Smooth muscle cell (in vitro differentiated cells): Measurements from ENCODE around the gene GP5. TPM values are rescaled to one million over a fixed set of nuclear protein-coding genes. Genes with fewer than 3 reads are reported as not detected.

Experiments
- DNase-seq: peaks from one replicate; lab custom pipeline; 2025; ENCODE audit not compliant: unreplicated experiment; lab: John Stamatoyannopoulos, UW
- H2AFZ ChIP-seq: fragments of 200-600 bp; sonication (generic); 2 replicates; pipeline ENCODE4 v1.6.0; 2016; ENCODE audit warnings: antibody characterized with exemption, low read depth, mild to moderate bottlenecking
- H3F3A ChIP-seq: fragments of 200-600 bp; sonication (generic); 2 replicates; pipeline ENCODE4 v1.6.0; 2017; ENCODE audit warnings: antibody characterized with exemption, low read depth
- H3K27ac ChIP-seq: fragments of 200-600 bp; sonication (generic); 2 replicates; pipeline ENCODE4 v1.5.1; 2016; ENCODE audit warnings: low read depth, mild to moderate bottlenecking
- H3K27me3 ChIP-seq: fragments of 200-600 bp; sonication (generic); 2 replicates; pipeline ENCODE4 v1.6.1; 2016; ENCODE audit warnings: low read depth, mild to moderate bottlenecking
- H3K36me3 ChIP-seq: fragments of 200-600 bp; sonication (generic); 2 replicates; pipeline ENCODE4 v1.5.1; 2016; ENCODE audit warnings: low read depth
- H3K4me1 ChIP-seq: fragments of 200-600 bp; sonication (generic); 2 replicates; pipeline ENCODE4 v1.5.1; 2016; ENCODE audit warnings: low read depth
- H3K4me2 ChIP-seq: fragments of 200-600 bp; sonication (generic); 2 replicates; pipeline ENCODE4 v1.6.0; 2016; ENCODE audit warnings: mild to moderate bottlenecking
- H3K4me3 ChIP-seq: fragments of 200-600 bp; sonication (generic); 2 replicates; pipeline ENCODE4 v1.5.1; 2016; ENCODE audit warnings: mild to moderate bottlenecking
- H3K79me2 ChIP-seq: fragments of 200-600 bp; sonication (generic); 2 replicates; pipeline ENCODE4 v1.6.0; 2016; ENCODE audit warnings: low read depth, mild to moderate bottlenecking
- H3K9ac ChIP-seq: fragments of 200-600 bp; sonication (generic); 2 replicates; pipeline ENCODE4 v1.6.0; 2016; ENCODE audit warnings: low read depth
- H3K9me3 ChIP-seq: fragments of 200-600 bp; sonication (generic); replicated peaks from 2 replicates; pipeline ENCODE4 v1.5.1; 2016; ENCODE audit warnings: low read depth
- H4K20me1 ChIP-seq: fragments of 200-600 bp; sonication (generic); 2 replicates; pipeline ENCODE4 v1.6.0; 2016; ENCODE audit warnings: low read depth
- WGBS: methylation state at CpG from one replicate; pipeline ENCODE4 v1.1.7; 2016; ENCODE audit warnings: low lambda C conversion rate; 5-methylcytosine and 5-hydroxymethylcytosine counted together
- polyA plus RNA-seq: library from polyadenylated mRNA; unstranded; fragments of >200 nt; fragmentation: Nextera tagmentation; extraction: Ambion mirVana; gene quantifications from 2 replicates; pipeline ENCODE4 v1.2.1, GENCODE V29; 2016
- total RNA-seq: library from RNA; depleted of rRNA; stranded (reverse); fragments of >200 nt; gene quantifications from 2 replicates; pipeline ENCODE4 v1.2.3, GENCODE V29; 2014
- TF ChIP-seq, protein P1 (sequence below): fragments of 200-600 bp; sonication (generic); IDR thresholded peaks from 2 replicates; pipeline ENCODE4 v1.5.1; 2017; ENCODE audit warnings: borderline replicate concordance, mild to moderate bottlenecking, antibody characterized with exemption; ENCODE audit not compliant: insufficient read depth, poor library complexity, severe bottlenecking

Gene GP5
- total and polyA plus RNA-seq, 2 experiments from 2014 or later = not detected

DNA sequence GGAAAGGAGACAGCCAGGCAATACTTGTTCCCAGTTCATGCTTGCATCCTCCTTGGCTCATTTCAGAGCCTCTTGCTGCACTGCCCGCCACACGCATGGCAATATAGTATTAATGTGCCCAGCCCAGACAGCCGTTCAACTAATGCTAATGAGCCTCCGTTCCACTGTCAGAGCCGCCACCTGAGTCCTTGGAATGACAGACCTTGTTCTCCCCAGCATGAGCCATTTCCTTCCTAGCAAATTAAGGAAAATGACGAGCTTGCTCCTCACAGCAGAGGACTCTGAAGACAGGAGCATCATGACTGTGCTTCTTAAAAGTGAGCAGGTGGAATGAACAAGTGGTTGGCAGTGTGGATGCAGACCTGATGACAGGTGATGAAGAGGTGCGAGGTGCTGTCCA lies 18.7 kb downstream of the GP5 start:
- Histone ChIP-seq H3K4me3 (no peak overlapping the region), H4K20me1 (no peaks in the 10 kb centered on the region), H3K4me1 (peaks cover 15% of the 10 kb centered on the region), H3F3A (no peaks in the 10 kb centered on the region), H3K36me3 (no peaks in the 10 kb centered on the region), H3K9ac (no peak overlapping the region), H3K27ac (no peak overlapping the region), H3K79me2 (no peaks in the 10 kb centered on the region), H2AFZ (no peak overlapping the region), H3K27me3 (no peaks in the 10 kb centered on the region), H3K4me2 (no peak overlapping the region), H3K9me3 (no peaks in the 10 kb centered on the region)
- WGBS = 84% methylated on average over 7 of the region's 7 CpGs
- no peak for DNase-seq
- TF ChIP-seq, protein P1, sequence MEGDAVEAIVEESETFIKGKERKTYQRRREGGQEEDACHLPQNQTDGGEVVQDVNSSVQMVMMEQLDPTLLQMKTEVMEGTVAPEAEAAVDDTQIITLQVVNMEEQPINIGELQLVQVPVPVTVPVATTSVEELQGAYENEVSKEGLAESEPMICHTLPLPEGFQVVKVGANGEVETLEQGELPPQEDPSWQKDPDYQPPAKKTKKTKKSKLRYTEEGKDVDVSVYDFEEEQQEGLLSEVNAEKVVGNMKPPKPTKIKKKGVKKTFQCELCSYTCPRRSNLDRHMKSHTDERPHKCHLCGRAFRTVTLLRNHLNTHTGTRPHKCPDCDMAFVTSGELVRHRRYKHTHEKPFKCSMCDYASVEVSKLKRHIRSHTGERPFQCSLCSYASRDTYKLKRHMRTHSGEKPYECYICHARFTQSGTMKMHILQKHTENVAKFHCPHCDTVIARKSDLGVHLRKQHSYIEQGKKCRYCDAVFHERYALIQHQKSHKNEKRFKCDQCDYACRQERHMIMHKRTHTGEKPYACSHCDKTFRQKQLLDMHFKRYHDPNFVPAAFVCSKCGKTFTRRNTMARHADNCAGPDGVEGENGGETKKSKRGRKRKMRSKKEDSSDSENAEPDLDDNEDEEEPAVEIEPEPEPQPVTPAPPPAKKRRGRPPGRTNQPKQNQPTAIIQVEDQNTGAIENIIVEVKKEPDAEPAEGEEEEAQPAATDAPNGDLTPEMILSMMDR = no peak

- no peak overlapping the region for H3K27ac ChIP-seq
- H3K36me3 ChIP-seq = no peaks in the 10 kb centered on the region
- H3K4me1 ChIP-seq = peaks cover 15% of the 10 kb centered on the region
- no peaks in the 10 kb centered on the region for H3F3A ChIP-seq
- H3K9me3 ChIP-seq = no peaks in the 10 kb centered on the region
- no peak overlapping the region for H2AFZ ChIP-seq
- 77% methylated on average over 9 of the region's 9 CpGs for WGBS
- no peaks in the 10 kb centered on the region for H3K79me2 ChIP-seq
- no peak overlapping the region for H3K4me3 ChIP-seq
- H4K20me1 ChIP-seq = no peaks in the 10 kb centered on the region
- H3K27me3 ChIP-seq = no peaks in the 10 kb centered on the region
- TF ChIP-seq, protein P1 = no peak
- DNase-seq = no peak
- H3K4me2 ChIP-seq = no peak overlapping the region
- H3K9ac ChIP-seq = no peak overlapping the region
These were observed 19.4 kb downstream of the GP5 start for GRCh38 chr3:194379651-194380050.

DNA sequence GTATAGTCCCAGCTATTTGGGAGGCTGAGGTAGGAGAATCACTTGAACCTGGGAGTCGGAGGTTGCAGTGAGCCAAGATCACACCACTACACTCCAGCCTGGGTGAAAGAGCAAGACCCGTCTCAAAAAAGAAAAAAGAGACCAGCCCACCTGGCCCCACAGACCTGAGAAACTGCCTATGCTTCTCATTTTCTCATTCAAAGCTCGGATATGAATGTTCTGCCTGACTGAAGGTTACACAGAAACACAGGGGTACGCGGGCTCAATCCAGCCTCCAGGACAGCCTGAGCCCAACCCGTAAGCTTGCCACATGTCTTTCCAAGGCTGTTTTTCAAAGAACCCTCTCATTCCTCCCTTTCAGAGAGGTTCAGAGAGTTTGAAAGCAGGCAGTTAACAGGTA lies 19.8 kb downstream of the GP5 start:
- Histone ChIP-seq H3K4me3 (no peak overlapping the region), H3K4me1 (peaks cover 15% of the 10 kb centered on the region), H3K9ac (no peak overlapping the region), H2AFZ (no peak overlapping the region), H3K27ac (no peak overlapping the region), H3K4me2 (no peak overlapping the region), H3K9me3 (no peaks in the 10 kb centered on the region), H3K79me2 (no peaks in the 10 kb centered on the region), H3K27me3 (no peaks in the 10 kb centered on the region), H4K20me1 (no peaks in the 10 kb centered on the region), H3K36me3 (no peaks in the 10 kb centered on the region), H3F3A (no peaks in the 10 kb centered on the region)
- TF ChIP-seq, protein P1 = no peak
- WGBS = 96% methylated on average over 6 of the region's 6 CpGs
- DNase-seq = no peak

DNA sequence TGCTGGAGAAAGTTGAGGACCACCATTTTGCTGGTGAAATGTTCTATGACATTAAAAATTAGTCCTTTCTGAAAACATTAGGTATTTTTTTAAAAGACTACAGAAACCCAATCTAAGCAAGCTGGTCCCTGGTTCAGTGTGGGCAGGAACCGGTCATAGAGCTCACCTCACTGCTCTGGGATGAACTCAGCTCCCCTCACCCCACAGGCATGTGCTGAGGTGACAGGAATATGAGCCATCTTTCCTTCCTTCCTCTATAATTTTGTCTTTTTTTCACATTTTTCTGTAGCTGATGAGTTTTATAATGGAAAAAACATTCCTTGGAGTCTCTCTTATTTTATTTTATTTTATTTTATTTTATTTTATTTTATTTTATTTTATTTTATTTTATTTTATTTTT lies 21.4 kb downstream of the GP5 start:
- no peaks in the 10 kb centered on the region for H3K79me2 ChIP-seq
- H3K4me1 ChIP-seq = peaks cover 8% of the 10 kb centered on the region
- H3K27me3 ChIP-seq = no peaks in the 10 kb centered on the region
- TF ChIP-seq, protein P1 = no peak
- no peak overlapping the region for H3K4me2 ChIP-seq
- 93% methylated on average over 1 of the region's 1 CpG for WGBS
- H2AFZ ChIP-seq = no peak overlapping the region
- H3K9ac ChIP-seq = no peak overlapping the region
- H3F3A ChIP-seq = no peaks in the 10 kb centered on the region
- H3K27ac ChIP-seq = no peak overlapping the region
- no peaks in the 10 kb centered on the region for H3K9me3 ChIP-seq
- DNase-seq = no peak
- no peaks in the 10 kb centered on the region for H4K20me1 ChIP-seq
- no peaks in the 10 kb centered on the region for H3K36me3 ChIP-seq
- H3K4me3 ChIP-seq = no peak overlapping the region
